Hepatocyte (in vitro differentiated cells): ENCODE data around the gene PTPRR. TPM values are rescaled to one million over a fixed set of nuclear protein-coding genes. Genes with fewer than 3 reads are reported as not detected.

ENCODE experiments used
- DNase-seq: peaks from one replicate; pipeline ENCODE4 v3.0.0-alpha.2; 2016; ENCODE audit warnings: low spot score
- H2AFZ ChIP-seq: fragments of 200-600 bp; sonication (generic); 2 replicates; pipeline ENCODE4 v1.6.0; 2016; ENCODE audit warnings: antibody characterized with exemption, mild to moderate bottlenecking
- H3K27ac ChIP-seq: fragments of 200-600 bp; sonication (generic); 2 replicates; pipeline ENCODE4 v1.5.1; 2016; ENCODE audit warnings: mild to moderate bottlenecking
- H3K27me3 ChIP-seq: fragments of 200-600 bp; sonication (generic); 2 replicates; pipeline ENCODE4 v1.6.1; 2016
- H3K36me3 ChIP-seq: fragments of 200-600 bp; sonication (generic); replicated peaks from 2 replicates; pipeline ENCODE4 v1.5.1; 2016; ENCODE audit warnings: low read depth; ENCODE audit not compliant: insufficient read depth
- H3K4me1 ChIP-seq: fragments of 200-600 bp; sonication (generic); 2 replicates; pipeline ENCODE4 v1.5.1; 2016; ENCODE audit warnings: mild to moderate bottlenecking, moderate library complexity; ENCODE audit not compliant: insufficient read depth
- H3K4me2 ChIP-seq: fragments of 200-600 bp; sonication (generic); 2 replicates; pipeline ENCODE4 v1.6.0; 2016
- H3K4me3 ChIP-seq: fragments of 200-600 bp; sonication (generic); 2 replicates; pipeline ENCODE4 v1.5.1; 2016; ENCODE audit warnings: mild to moderate bottlenecking
- H3K79me2 ChIP-seq: fragments of 200-600 bp; sonication (generic); 2 replicates; pipeline ENCODE4 v1.6.0; 2017; ENCODE audit warnings: mild to moderate bottlenecking
- H3K9me2 ChIP-seq: fragments of 200-600 bp; sonication (generic); replicated peaks from 2 replicates; pipeline ENCODE4 v1.6.0; 2017; ENCODE audit warnings: mild to moderate bottlenecking; ENCODE audit not compliant: insufficient read depth
- H3K9me3 ChIP-seq: fragments of 200-600 bp; sonication (generic); 2 replicates; pipeline ENCODE4 v1.5.1; 2016; ENCODE audit warnings: low read depth, mild to moderate bottlenecking
- H4K20me1 ChIP-seq: fragments of 200-600 bp; sonication (generic); 2 replicates; pipeline ENCODE4 v1.6.0; 2016; ENCODE audit warnings: mild to moderate bottlenecking; ENCODE audit not compliant: insufficient read depth, poor library complexity, severe bottlenecking
- CTCF ChIP-seq: fragments of 200-600 bp; sonication (generic); IDR thresholded peaks from 2 replicates; pipeline ENCODE4 v1.5.1; 2016; ENCODE audit warnings: antibody characterized with exemption, mild to moderate bottlenecking; ENCODE audit not compliant: poor library complexity
- EZH2 ChIP-seq: fragments of 200-600 bp; sonication (generic); IDR thresholded peaks from 2 replicates; pipeline ENCODE4 v1.6.1; 2016; ENCODE audit warnings: antibody characterized with exemption, mild to moderate bottlenecking, borderline replicate concordance
- EZH2phosphoT487 ChIP-seq: fragments of 200-600 bp; sonication (generic); IDR thresholded peaks from one replicate; pipeline ENCODE4 v1.6.1; 2018; ENCODE audit warnings: antibody characterized with exemption, mild to moderate bottlenecking, low read depth, moderate library complexity; ENCODE audit not compliant: unreplicated experiment, severe bottlenecking
- WGBS: methylation state at CpG from one replicate; pipeline ENCODE4 v1.1.6; 2016; ENCODE audit warnings: low lambda C conversion rate; ENCODE audit errors: missing lambda C conversion rate; 5-methylcytosine and 5-hydroxymethylcytosine counted together
- polyA plus RNA-seq: library from polyadenylated mRNA; unstranded; fragments of >200 nt; fragmentation: Nextera tagmentation; extraction: Ambion mirVana; gene quantifications from 2 replicates; pipeline ENCODE4 v1.2.1, GENCODE V29; 2016
- total RNA-seq: library from RNA; depleted of rRNA; stranded (reverse); fragments of >200 nt; gene quantifications from 2 replicates; pipeline ENCODE4 v1.2.3, GENCODE V29; 2014

Gene PTPRR
- total and polyA plus RNA-seq, 2 experiments from 2014 or later, result 1.9 to 4.8 TPM

- peak; percentile 23 for DNase-seq
- no peak for TF ChIP-seq CTCF
- TF ChIP-seq EZH2, result no peak
- TF ChIP-seq EZH2phosphoT487, result no peak
- no peaks in the 10 kb centered on the region for H3K9me3 ChIP-seq
- no peak overlapping the region for H2AFZ ChIP-seq
- H3K9me2 ChIP-seq, result no peaks in the 10 kb centered on the region
- no peak overlapping the region for H3K27ac ChIP-seq
- 25% methylated on average over 10 of the region's 10 CpGs for WGBS
- no peaks in the 10 kb centered on the region for H3K4me1 ChIP-seq
- no peaks in the 10 kb centered on the region for H3K36me3 ChIP-seq
- H4K20me1 ChIP-seq, result no peaks in the 10 kb centered on the region
- H3K27me3 ChIP-seq, result peaks cover 42% of the 10 kb centered on the region
- H3K4me3 ChIP-seq, result no peak overlapping the region
- peak overlapping the region; percentile 87 for H3K4me2 ChIP-seq
- no peaks in the 10 kb centered on the region for H3K79me2 ChIP-seq
These were observed 922 bp downstream of the PTPRR start for GRCh38 chr12:70919597-70920035.

DNA sequence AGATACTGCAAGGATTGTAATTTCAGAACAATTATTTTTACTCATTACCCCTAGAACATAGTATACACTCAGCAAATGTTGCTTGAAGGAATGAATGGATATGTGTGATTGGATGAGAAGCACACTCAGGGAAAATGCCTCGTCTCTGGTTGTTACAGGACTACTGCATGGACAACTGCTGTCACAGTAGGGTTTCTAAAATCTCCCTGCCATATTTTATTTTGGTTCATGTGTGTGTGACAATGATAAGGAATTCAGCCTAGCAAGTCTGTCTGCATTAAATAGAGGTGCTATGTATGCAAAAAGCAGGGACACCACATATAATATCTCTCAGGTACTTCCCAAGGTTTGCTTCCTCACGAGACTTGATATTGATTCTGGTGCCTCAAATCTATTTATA lies 1.4 kb downstream of the PTPRR start:
- Histone ChIP-seq H3K4me3 (no peak overlapping the region), H3K9me2 (no peaks in the 10 kb centered on the region), H3K79me2 (no peaks in the 10 kb centered on the region), H4K20me1 (no peaks in the 10 kb centered on the region), H2AFZ (no peak overlapping the region), H3K4me1 (no peaks in the 10 kb centered on the region), H3K36me3 (no peaks in the 10 kb centered on the region), H3K4me2 (no peak overlapping the region), H3K27ac (no peak overlapping the region), H3K27me3 (peaks cover 42% of the 10 kb centered on the region), H3K9me3 (no peaks in the 10 kb centered on the region)
- no peak for DNase-seq
- 85% methylated on average over 2 of the region's 2 CpGs for WGBS
- TF ChIP-seq EZH2 (no peak), EZH2phosphoT487 (no peak), CTCF (no peak)

- H3K9me2 ChIP-seq, result no peaks in the 10 kb centered on the region
- no peaks in the 10 kb centered on the region for H3K4me1 ChIP-seq
- H3K79me2 ChIP-seq, result no peaks in the 10 kb centered on the region
- no peaks in the 10 kb centered on the region for H3K36me3 ChIP-seq
- no peak overlapping the region for H3K4me2 ChIP-seq
- no peaks in the 10 kb centered on the region for H4K20me1 ChIP-seq
- peaks cover 42% of the 10 kb centered on the region for H3K27me3 ChIP-seq
- H3K4me3 ChIP-seq, result no peak overlapping the region
- no peak overlapping the region for H3K27ac ChIP-seq
- DNase-seq, result no peak
- no peak for TF ChIP-seq EZH2phosphoT487
- TF ChIP-seq EZH2, result no peak
- TF ChIP-seq CTCF, result no peak
- H2AFZ ChIP-seq, result no peak overlapping the region
- 88% methylated on average over 1 of the region's 1 CpG for WGBS
- H3K9me3 ChIP-seq, result no peaks in the 10 kb centered on the region
These were observed 2.2 kb downstream of the PTPRR start for GRCh38 chr12:70918321-70918720.

DNA sequence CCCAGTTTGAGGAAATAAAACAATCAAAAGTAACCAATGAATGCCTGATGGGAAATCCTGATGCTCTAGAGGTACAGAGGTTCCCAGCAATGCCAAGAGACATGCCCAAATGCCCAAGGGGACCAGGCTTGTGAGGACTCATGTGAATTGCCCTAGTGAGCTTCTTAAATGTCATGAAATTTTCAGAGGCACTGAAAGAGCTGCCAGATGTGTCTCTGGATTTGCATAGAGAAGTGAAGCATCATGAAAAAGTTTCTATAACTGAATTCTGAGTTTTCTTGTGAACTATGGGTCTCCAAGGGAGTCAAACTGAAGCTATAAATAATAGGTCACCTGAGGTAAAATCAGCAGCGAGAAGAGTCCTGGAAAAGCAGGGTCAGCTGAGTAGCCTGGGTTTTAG lies 9.9 kb downstream of the PTPRR start:
- Histone ChIP-seq H3K4me1 (no peaks in the 10 kb centered on the region), H3K4me2 (no peak overlapping the region), H2AFZ (no peak overlapping the region), H3K27ac (no peak overlapping the region), H4K20me1 (no peaks in the 10 kb centered on the region), H3K9me3 (no peaks in the 10 kb centered on the region), H3K27me3 (peaks cover 3% of the 10 kb centered on the region), H3K9me2 (peaks cover 3% of the 10 kb centered on the region), H3K36me3 (no peaks in the 10 kb centered on the region), H3K79me2 (no peaks in the 10 kb centered on the region), H3K4me3 (no peak overlapping the region)
- no peak for TF ChIP-seq EZH2
- TF ChIP-seq CTCF, result no peak
- TF ChIP-seq EZH2phosphoT487, result no peak
- 90% methylated on average over 1 of the region's 1 CpG for WGBS
- DNase-seq, result no peak
